ENCODE data around the gene OSBPL7. TPM values are rescaled to one million over a fixed set of nuclear protein-coding genes. Genes with fewer than 3 reads are reported as not detected.

The OSBPL7 gene
- polyA plus RNA-seq, 2 of the 4 experiments (the other 2 are of a cell fraction) = 7.0 to 15.4 TPM

GRCh38 chr17:47862621-47863440, 41.2 kb upstream of the OSBPL7 start (continued):
- TF ChIP-seq USF2 (IDR thresholded peaks at IDR 0.05) = peak; percentile 45; the same call in 1 of the 2 replicates
- peak; percentile 66; the same call in 1 of the 2 replicates for TF ChIP-seq MYC (IDR thresholded peaks at IDR 0.05; ENCODE audit: borderline replicate concordance, low read length)
- no peak for TF ChIP-seq HOXA7 (CRISPR knock-in tag; IDR thresholded peaks at IDR 0.05)
- peak; percentile 93 for TF ChIP-seq MAX (IDR thresholded peaks at IDR 0.05)
- TF ChIP-seq RNF2 (IDR thresholded peaks at IDR 0.05; ENCODE audit: borderline replicate concordance, low read depth) = no peak
- no peak for TF ChIP-seq TFCP2L1 (CRISPR knock-in tag; IDR thresholded peaks at IDR 0.05)
- TF ChIP-seq POLR2A (IDR thresholded peaks at IDR 0.05; ENCODE audit: low read length) = no peak
- no peak for TF ChIP-seq PHF8 (IDR thresholded peaks at IDR 0.05; ENCODE audit: borderline replicate concordance, low read depth)
- peak in 1 of 2 experiments; percentile 43; a peak in 1 of 4 replicates for TF ChIP-seq CEBPB (IDR thresholded peaks at IDR 0.05)
- no peak for TF ChIP-seq REST (IDR thresholded peaks at IDR 0.05)
- peak; percentile 33; the same call in 1 of the 2 replicates for TF ChIP-seq HOXB13 (CRISPR knock-in tag; IDR thresholded peaks at IDR 0.05; ENCODE audit: low read depth)
- peak; percentile 78 for TF ChIP-seq PBX3 (IDR thresholded peaks at IDR 0.05)
- TF ChIP-seq NPAS2 (CRISPR knock-in tag; IDR thresholded peaks at IDR 0.05; ENCODE audit: borderline replicate concordance) = no peak
- peak; percentile 91 for TF ChIP-seq MAFK (IDR thresholded peaks at IDR 0.05; ENCODE audit: partially characterized antibody)
- no peak for TF ChIP-seq EP300 (IDR thresholded peaks at IDR 0.05)
- TF ChIP-seq BCL3 (IDR thresholded peaks at IDR 0.05) = no peak
- TF ChIP-seq HMGXB4 (CRISPR knock-in tag; IDR thresholded peaks at IDR 0.05; ENCODE audit: borderline replicate concordance) = no peak
- TF ChIP-seq KDM1A (IDR thresholded peaks at IDR 0.05; ENCODE audit: low read depth) = no peak
- no peak for TF ChIP-seq CHD2 (IDR thresholded peaks at IDR 0.05; ENCODE audit: low read length, partially characterized antibody)
- no peak for TF ChIP-seq HEYL (CRISPR knock-in tag; IDR thresholded peaks at IDR 0.05)
- TF ChIP-seq ZFP36 (IDR thresholded peaks at IDR 0.05; ENCODE audit: borderline replicate concordance, partially characterized antibody) = no peak
- TF ChIP-seq HDAC2 (IDR thresholded peaks at IDR 0.05) = no peak
- no peak for TF ChIP-seq ELK1 (IDR thresholded peaks at IDR 0.05; ENCODE audit: low read depth, low read length)
- TF ChIP-seq CBX2 (IDR thresholded peaks at IDR 0.05; ENCODE audit: borderline replicate concordance, low read depth) = no peak
